Erythroblast (primary cell): ENCODE results near the gene SETBP1.

ENCODE experiments used
- GATA1 ChIP-seq: IDR thresholded peaks from 2 replicates; pipeline ENCODE4 v1.6.1; 2011; ENCODE audit warnings: low read depth, mild to moderate bottlenecking, control low read depth, low read length, moderate library complexity
- POLR2A ChIP-seq: IDR thresholded peaks from 2 replicates; pipeline ENCODE4 v1.6.1; 2011; ENCODE audit warnings: mild to moderate bottlenecking, low read length

GRCh38 chr18:44701227-44701626 lies 20.5 kb downstream of the SETBP1 start:
- no peak for TF ChIP-seq POLR2A
- TF ChIP-seq GATA1, result no peak
